Measurements from ENCODE around the gene LRRC61.

GRCh38 chr7:150311146-150311545 lies 12.0 kb upstream of the LRRC61 start:
- TF ChIP-seq CTCF (IDR thresholded peaks at IDR 0.05 in 8 of 11, conservative IDR thresholded peaks at IDR 0.05 in 3 of 11) (no peak), POLR2A (IDR thresholded peaks at IDR 0.05) (no peak)
